ENCODE data around the gene WNT9A.
A peak's percentile ranks its signal among the peaks of the same experiment; 100 is the strongest.
"Not testable (repeated sequence)": the region's sequence is repeated elsewhere in the genome, so short reads cannot be mapped to it uniquely, and the experiment has no call there.

WNT9A gene

DNA sequence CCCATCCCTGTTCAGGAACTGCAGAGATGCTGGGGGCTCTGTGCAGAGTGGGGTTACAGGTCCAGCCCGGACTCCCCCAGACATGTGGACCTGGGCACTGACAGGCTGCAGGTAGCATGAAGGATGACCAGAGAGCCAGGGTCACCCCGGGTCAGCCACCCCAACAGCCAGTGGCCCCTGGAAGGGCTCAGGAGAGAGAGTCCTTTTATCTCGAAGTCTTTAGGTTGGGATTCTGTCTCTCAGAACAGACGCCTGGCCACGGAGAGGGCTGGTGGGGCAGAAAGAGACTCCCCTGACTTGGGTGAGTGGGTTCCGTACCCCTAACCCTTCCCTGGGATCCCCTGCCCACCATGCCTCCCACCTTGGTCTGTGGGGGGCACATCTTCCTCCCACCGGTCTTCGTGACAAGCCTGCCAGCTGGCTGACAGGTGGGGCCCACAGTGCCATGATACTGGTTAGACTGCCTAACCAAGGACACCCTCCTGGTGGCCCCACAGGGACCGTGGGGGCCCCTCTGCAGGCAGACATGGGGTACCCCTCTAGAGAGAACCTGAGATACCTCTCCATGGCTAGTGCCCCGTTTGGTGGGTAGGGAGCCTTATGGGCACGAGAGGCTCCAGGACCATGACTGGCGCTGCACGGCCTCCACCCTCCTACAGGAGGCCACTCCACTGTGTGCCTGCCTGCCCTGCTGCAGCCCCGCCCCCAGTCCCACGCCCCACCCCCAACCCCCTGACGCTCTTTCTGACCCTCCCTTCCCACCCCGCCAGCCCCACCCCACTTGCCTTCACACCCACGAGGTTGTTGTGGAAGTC, 24.2 kb downstream of the WNT9A start:
- DNase-seq = no peak

DNA sequence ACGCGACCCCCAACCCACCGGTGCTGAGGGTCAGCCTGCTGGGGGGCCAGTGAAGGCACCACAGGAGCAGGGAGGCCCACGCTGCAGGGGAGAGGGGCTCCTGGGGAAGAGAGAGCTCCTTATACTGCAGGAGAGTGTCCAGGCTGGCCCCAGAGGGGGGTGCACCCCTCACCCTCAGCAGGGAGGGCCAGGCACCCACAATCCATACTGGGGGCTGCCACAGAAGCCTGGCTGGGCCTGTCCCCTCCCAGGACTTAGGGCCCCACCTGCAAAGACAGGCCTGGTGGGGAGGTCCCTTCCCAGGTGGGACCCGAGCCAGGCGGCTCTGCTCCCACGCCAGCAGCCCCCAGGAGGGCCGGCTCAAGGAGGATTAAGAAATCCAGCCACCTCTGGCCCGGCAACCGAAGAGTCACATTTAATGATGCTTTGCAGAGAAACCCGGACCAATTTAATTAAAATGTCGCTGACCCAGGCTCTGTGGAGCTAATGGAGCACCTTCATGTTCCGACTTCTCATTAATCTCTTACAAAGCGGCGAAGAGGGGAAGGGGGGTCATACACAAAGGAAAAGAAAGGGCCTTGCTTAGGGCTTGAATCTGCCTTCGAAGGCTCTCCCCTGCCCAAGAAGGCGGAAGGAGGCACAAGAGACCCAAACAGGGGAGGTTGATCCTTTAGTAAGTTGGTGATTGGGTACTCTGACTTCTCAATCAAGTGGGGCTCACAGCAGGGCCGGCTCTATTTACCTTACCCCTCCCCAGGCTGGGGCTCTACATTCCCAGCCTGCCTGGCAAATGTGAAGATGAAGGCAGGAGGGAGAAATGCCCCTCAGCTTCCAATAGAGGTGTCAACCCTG, 25.0 kb downstream of the WNT9A start:
- no peak for DNase-seq

DNA sequence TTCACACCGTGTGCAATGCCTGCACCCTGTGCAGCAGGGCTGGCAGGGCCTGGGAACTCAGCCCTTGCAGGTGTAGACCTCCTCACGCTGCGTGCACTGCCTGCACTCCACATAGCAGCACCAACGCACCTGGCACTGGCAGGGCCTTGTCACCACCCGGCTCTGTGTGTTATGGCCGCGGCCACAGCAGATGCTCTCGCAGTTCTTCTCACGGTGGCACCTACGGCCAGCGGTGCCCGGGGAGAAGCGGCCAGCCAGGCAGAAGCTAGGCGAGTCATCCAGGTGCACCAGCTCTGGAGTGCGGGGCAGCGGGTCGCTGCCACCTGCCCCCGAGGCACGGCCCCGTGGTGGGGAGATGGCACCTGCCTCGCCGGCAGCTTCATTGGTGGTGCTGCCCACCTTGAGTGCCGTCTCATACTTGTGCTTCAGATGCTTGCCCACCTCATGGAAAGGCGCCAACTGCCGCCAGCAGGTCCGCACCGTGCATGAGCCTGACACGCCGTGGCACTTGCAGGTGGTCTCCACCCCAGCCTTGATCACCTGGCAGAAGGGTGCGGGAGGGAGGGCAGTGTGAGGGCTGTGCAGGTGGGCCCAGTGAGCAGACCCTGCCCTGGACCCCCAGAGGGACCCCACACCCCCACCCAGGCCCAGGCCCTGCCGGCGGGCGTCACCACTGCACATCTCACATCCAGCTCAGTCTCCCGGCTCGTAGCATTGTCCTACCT, 26.1 kb downstream of the WNT9A start:
- no peak for DNase-seq

DNA sequence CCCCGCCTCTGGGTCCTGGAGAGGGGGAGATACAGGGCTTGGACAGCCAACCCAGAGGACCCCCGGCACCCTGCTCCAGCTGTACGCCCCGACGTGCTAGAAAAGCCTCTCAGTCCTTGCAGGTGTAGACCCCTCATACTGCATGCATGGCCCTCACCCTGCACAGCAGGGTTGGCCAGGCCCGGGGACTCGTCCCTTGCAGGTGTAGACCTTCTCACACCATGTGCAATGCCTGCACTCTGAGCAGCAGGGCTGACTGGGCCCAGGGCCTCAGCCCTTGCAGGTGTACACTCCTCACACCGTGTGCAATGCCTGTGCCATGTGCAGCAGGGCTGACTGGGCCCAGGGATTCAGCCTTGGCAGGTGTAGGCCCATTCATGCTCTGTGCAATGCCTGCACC, 26.8 kb downstream of the WNT9A start:
- no peak for DNase-seq

DNA sequence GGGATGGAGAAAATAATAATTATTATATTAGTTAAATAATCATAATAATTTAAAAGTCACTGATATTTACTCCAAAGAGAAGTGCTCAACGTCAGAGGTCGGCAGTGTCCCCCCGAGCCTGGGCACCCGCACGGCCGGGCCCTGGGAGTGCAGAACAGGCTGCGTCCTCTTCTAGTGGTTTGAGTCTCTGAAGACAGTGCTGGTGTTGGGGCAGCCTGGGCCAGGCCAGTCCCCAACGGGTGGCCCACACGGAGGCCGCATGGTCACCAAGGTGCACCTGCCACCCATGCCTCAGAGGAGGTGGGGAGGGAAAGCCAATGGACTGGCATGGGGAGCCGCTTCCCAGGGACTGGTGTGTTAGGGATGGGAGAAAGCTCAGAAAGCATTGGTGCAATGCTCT, 27.3 kb downstream of the WNT9A start:
- DNase-seq = no peak

DNA sequence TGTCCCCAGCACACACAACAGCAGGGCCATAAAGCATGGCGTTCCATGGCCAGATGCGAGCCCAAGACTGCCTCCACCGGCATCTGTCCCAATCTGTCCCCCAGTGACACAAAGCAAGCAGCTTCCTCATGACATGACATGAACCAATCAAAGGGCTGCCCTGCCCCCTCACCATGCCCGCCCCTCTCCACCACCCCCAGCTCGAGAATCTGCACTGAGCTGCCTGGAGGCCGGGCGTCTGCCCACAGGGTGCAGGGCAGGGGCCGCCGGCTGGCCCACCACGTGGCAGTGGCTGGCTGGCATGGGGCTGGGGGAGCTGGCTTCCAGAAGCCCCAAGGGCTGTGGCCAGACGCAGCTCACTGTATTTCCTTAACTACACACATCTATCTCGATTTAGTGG, 27.8 kb downstream of the WNT9A start:
- DNase-seq = no peak

DNA sequence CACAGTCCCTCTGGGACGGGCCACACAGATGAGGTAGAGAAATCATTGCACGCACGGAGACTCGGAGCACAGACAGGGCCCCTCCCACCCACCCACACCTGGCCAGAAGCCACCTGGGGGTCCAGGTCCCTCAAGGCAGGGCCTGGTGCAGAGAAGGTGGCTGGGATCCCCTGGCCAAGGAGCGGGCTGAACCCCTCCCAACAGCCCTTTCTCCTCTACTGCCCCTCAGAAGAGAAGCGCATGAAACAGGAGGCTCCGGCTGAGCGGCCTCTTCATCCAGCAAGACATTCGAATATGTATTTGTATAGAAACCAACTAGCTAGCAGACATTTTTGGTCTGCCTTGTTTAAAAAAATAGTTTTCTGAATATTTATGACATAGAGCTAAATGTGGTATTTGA, 29.0 kb downstream of the WNT9A start:
- no peak for DNase-seq

DNA sequence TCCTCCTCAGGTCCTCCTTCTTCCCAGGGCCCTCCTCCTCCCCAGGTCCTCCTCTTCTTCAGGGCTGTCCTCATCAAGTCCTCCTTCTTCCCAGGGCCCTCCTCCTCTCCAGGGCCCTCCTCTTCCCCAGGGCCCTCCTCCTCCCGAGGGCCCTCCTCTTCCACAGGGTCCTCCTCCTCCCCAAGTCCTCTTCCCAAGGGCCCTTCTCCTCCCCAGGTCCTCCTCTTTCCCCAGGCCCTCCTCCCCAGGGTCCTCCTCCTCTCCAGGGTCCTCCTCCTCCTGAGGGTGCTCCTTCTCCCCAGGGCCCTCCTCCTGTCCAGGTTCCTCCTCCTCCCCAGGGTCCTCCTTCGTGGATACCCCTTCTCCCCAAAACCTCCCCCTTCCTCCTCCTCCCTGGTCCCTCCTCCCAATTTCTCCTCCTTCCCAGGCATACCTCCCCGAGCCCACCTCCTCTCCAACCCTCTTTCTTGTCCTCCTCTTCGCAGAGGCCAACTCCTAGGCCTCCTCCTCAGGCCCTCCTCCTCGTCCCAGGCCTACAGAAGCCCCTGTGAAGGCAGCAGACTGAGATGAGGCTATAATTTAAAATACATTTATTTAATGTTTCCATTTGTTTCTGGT, 29.5 kb downstream of the WNT9A start:
- DNase-seq = no peak

DNA sequence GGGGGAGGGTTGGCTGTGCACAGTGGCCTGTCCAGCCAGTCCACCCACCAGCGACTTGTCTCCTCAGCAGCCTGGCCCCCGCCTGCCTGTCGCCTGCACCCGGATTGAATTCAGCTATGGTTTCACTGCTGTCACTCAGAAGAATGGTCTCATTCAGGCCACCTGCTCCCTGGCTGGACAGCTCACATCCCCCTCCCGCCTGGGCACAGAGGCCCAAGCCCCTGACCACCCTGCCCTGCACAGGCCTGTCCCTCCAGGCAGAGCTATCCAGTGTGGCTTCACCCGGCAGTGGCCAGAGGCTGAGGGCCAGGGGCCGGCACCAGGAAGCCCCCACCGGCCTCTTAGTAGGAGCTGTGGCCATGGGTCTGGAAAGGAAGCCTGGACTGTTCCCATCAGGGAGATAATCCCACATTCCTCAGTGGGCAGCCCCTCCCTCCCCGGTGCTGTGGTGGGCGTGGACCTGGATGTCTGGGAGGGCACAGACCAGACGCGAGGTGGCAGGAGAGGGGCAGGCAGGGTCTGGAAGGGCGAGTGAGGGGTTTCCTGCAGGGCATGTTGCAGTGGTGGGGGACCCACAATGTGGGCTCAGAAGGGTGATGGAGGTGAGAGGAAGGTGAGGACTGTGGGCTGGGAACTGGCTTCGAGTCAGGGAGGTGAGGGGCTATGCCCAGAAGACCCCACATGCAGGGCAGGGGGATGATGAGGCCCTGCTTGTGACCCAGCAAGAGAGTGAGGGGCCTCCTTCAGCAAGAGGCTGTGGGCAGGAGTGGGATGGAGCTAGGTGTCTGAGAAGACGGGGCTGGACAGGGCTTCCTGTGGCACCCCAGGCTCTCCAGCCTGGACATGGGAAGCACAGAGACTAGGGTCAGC, 30.4 kb downstream of the WNT9A start:
- DNase-seq = no peak

DNA sequence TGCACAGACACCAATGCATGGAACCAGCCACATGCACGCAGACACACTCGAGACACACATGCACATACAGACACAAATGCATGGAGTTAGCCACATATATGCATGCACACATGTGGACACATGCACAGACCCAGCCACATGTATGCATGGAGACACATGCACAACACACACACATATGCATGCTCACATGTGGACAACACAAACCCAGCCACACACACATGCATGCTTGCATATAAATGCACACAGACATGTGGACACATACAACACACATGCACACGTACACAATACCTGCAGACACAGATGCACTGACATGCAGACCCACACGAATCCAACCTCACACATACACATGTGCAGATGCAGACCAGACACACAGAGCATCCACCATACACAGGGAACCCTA, 31.1 kb downstream of the WNT9A start:
- DNase-seq = no peak

DNA sequence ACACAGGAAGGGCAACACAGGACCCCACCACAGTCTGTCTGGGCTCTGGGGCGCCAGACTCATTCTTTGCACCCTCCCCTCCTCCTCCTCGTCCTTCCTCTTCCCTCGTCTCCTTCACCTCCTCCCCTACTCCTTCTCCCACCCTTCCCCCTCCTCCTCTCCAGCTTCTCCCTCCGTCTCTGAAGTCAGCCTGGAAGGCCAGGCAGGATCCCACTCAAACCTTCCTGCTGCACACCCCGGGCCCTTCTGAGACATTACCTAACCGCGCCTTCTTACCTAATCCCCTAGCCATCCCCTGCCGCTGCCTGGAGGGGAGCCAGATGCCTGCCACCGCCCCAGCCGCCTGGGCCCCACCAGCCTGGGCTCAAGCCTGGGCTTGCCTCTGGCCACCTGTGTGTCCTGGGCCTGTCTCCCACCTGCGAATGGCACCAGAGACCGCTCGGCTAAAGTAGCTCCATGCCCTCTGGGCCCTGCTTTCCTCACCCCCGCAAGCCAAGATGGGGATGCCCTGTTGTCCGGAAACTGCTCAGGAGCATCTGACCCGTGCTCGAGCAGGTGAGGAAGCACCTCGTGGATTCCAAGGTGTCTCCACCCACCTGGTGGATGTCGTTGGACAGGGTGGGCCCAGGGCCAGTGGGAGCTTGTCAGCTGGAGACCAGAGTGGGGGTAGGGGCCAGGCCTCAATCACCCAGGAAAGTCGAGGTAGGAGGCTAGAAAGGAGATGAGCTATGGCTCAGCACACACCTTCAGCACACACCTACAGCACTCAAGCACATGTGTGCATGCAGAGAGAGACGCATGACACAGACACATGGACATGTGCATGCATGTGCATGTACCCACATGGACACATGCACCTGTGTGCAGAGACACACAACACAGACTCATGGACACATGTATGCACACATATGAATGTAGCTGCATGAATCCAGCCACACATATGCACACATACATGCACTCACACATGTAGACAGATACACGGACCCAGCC, 31.9 kb downstream of the WNT9A start:
- peak; percentile 79 for DNase-seq

DNA sequence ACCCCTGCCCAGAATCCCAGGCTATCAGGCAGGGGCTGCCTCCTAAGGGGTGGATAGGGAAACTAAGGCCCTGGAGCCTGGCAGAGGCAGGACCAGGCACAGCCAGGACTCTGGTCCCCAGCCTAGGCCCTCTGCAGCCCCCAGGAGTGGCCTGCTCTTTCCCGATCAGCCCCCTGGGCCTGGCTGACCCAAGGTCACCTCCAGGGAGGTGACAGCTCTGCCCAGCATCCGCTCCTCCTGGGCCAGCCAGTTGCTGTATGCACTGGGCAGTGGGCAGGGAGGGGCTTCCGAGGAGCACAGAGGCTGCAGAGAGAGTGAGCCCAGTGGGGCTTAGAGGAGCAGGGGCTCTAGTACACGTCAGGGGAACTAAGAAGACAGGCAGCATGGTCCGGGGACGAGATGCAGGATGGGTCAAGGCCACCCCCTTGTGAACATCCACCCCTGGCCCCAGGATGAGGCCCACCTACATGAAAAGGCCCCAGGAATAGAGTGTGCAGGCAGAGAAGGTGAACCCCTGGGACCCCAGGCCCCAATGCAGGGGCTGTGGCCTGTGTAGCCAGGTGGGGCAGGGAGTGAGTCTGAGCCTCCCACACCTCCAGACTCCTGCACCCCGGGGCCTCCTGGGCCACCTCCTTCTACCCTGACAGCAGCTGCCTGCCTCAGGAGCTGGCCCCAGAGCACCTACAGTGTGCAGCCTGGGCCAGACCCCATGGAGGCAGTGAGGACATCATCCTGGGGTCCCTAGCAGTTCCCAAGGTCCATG, 32.8 kb downstream of the WNT9A start:
- DNase-seq = no peak

DNA sequence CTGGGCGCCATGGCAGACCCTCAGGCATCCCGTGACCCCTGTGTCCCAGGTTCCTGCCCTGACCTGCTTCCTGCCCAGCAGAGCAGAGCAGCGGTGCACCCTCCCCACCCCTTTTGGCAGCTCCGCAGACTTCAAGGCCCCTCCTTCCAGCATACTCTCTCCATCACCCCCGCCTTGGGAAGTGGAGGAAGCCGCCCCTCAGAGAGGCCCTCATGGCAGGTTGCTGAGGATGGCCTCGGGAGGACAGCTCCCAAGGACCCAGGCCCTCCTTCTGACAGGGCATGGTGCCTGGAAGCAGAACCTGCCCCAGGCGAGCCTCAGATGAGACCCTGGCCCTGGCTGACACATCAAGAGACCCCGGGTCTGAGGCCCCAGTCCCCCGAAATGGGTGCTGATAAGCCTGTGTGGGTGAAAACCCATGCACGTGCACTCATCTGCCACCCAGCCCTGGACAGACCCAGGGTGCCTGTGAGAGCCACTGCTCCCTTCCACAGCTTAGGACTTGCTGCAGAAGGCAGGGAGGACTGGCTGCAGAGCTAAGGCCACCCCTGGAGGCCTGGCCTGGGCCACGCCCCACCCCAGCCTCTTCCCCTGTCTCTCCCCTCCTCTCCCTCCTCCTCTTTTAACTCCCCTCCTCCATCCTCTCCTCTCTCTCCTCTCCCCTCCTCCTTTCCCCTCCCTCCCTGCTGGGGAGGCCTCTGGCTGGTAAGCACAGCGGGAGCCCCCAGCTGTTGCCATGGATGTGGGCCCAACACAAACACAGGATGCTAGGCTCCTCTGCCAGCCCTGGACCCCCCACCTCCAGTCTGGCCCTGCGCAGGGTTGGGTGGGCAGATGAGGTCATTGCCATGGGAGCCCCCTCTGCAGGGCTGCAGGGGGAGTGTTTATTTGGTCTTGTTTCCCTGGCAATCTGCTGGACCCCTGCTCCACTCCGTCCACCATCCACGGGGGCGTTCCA, 33.7 kb downstream of the WNT9A start:
- peak; percentile 89 for DNase-seq

DNA sequence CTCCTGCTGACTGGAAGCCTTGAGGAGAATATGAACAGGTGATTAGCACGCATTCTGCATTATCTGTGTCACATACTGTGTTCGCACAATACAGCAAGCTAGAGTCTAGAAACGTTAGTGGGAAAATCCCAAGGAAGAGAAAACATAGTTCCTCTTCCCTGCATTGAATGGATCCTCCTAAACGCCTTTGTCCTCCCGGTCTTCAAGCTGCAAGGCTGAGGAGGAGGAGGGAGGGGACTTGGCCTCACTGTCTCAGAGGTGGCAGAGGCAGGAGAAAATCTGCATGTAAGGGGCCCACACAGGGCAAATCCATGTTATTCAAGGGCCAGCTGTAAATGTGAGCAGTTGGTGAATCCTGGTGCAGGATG, 34.4 kb downstream of the WNT9A start:
- DNase-seq = no peak

DNA sequence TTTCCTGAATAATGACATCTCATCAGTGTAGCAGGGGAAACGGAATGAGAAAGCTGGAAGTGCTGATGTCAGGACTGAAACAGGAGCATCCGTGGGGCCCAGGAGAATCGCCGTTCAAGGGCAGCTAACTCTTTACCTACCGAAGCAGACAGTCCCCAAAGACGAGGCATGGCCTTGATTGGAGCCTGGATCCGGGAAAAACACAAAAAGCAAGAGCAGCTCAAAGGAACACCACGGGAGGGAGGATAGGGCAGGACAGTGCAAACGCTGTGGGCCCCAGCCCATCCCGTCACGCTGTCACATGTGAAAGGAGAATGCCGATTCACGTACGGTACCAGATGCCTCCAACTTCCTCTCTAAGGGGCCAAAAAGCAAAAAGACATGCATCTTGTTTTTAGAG, 34.9 kb downstream of the WNT9A start:
- no peak for DNase-seq

DNA sequence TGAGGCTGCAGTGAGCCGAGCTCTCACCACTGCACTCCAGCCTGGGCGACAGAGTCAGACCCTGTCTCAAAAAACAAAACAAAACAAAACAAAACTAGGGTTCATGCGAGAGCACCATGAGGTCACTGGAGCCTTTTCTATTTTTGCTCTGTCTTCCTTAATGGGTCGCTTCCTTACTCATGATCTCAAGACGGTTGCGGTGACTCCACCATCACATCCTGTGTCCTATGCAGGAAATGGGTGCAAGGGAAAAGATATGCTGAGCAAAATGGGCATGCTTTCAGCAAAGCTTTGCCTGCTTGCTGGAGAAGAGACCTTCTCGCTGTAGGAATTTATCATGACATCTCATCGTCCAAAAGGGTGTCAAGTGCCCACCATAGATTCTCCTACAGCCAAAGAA, 36.4 kb downstream of the WNT9A start:
- no peak for DNase-seq

DNA sequence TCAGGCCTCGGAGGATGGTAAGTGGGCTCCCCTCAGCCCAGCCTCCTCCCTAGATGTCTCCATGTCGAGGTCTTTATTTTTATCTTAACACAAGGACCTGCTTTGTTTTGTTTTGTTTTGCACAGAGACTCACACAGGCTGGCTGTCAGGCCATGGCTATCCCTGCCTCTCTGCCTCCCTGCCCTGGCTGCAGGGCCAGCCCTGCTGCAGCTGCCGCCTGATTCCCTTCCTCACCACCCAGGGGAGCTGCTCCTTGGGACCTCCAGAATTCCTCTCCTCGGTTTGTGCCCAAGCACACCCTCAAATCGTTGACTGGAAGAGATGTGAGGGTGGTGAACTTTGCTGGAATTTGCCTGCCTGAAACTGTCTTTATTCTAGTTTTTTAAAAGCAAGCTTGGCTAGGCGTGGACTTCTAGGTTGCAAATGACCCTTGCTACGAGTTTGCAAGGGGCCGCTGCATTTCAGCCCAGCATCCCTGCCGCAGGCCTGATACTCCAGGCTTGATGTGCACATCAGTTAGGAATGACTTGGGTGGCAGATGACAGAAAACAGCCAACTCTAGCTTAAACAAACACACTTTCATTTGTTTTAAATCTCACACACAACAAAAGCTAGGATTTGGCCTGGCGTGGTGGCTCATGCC, 37.1 kb downstream of the WNT9A start:
- no peak for DNase-seq

DNA sequence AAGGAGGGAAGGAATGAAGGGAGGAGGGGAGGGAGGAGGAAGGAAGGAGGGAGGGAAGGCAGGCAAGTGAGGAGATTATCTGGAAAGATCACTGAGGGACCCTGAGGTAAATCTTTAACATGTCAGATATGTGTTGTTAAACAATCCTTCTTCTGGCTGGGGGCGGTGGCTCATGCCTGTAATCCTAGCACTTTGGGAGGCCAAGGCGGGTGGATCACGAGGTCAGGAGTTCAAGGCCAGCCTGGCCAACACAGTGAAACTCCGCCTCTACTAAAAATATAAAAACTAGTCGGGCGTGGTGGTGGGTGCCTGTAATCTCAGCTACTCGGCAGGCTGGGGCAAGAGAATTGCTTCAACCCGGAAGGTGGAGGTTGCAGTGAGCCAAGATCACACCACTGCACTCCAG, 37.8 kb downstream of the WNT9A start:
- not testable (repeated sequence) for DNase-seq
